SJSA1 (cell line): ENCODE results near the gene PIK3CB. TPM values are rescaled to one million over a fixed set of nuclear protein-coding genes. Genes with fewer than 3 reads are reported as not detected.
"Not testable (repeated sequence)": the region's sequence is repeated elsewhere in the genome, so short reads cannot be mapped to it uniquely, and the experiment has no call there.

Experiments used
- DNase-seq, 2 experiments: peaks; one replicate each; pipeline ENCODE4 v3.0.0-alpha.2; 2015 to 2020; ENCODE audit warnings: low spot score in 2 of 2, low read depth in 1 of 2
- H3K27ac ChIP-seq: fragments of 250-450 bp; sonication (Bioruptor Pico); 2 replicates; pipeline ENCODE4 v1.5.1; 2020; ENCODE audit warnings: mild to moderate bottlenecking, moderate library complexity
- H3K27me3 ChIP-seq: fragments of 250-450 bp; sonication (Bioruptor Pico); replicated peaks from 2 replicates; pipeline ENCODE4 v1.5.1; 2020; ENCODE audit warnings: mild to moderate bottlenecking, moderate library complexity
- H3K36me3 ChIP-seq: fragments of 250-450 bp; sonication (Bioruptor Pico); 2 replicates; pipeline ENCODE4 v1.5.1; 2020; ENCODE audit warnings: mild to moderate bottlenecking
- H3K4me1 ChIP-seq: fragments of 250-450 bp; sonication (Bioruptor Pico); replicated peaks from 2 replicates; pipeline ENCODE4 v1.6.1; 2021; ENCODE audit warnings: mild to moderate bottlenecking
- H3K4me3 ChIP-seq: fragments of 250-450 bp; sonication (Bioruptor Pico); 2 replicates; pipeline ENCODE4 v1.5.1; 2020; ENCODE audit warnings: mild to moderate bottlenecking
- H3K9me3 ChIP-seq: fragments of 250-450 bp; sonication (Bioruptor Pico); replicated peaks from 2 replicates; pipeline ENCODE4 v1.5.1; 2020; ENCODE audit warnings: mild to moderate bottlenecking
- total RNA-seq: library from RNA; depleted of rRNA; stranded (reverse); fragments of >200 nt; shearing (Covaris generic); gene quantifications from 2 replicates; pipeline ENCODE4 v1.2.3, GENCODE V29; 2014

Gene PIK3CB
- total RNA-seq, 1 experiment from 2014 or later, result 7.3 TPM

DNA sequence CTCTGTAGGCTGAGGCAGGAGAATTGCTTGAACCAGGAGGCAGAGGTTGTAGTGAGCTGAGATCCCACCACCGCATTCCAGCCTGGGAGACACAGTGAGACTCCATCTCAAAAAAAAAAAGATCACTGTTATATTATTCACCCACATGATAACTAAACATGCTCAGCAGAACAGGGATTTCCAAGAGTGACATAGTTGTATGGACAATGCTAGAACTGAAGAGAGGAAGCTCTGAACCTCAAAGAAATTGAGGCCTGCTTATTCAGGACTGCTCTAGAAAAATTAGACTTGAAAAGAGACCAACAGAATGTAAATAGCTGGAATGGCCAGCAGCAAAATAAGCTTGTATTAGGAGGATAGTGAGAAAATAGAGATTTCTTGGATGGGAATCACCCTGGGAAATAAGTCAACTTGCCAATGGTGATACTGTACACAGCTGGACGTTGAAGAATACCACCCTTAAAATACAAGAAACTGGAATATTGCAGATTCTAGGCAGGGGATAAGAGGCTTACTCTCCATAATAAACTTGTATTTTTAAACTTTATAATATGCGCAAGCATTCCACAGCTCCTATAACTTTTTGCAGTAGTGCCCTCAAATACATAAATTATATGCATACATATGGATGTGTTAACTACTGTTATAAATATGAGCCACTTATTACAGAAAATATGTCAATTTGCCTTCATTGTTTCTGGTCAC, 28.2 kb downstream of the PIK3CB start:
- Histone ChIP-seq H3K27me3 (no peaks in the 10 kb centered on the region), H3K4me1 (no peaks in the 10 kb centered on the region), H3K36me3 (no peaks in the 10 kb centered on the region), H3K9me3 (no peaks in the 10 kb centered on the region), H3K27ac (no peak overlapping the region), H3K4me3 (no peak overlapping the region)
- no peak for DNase-seq

DNA sequence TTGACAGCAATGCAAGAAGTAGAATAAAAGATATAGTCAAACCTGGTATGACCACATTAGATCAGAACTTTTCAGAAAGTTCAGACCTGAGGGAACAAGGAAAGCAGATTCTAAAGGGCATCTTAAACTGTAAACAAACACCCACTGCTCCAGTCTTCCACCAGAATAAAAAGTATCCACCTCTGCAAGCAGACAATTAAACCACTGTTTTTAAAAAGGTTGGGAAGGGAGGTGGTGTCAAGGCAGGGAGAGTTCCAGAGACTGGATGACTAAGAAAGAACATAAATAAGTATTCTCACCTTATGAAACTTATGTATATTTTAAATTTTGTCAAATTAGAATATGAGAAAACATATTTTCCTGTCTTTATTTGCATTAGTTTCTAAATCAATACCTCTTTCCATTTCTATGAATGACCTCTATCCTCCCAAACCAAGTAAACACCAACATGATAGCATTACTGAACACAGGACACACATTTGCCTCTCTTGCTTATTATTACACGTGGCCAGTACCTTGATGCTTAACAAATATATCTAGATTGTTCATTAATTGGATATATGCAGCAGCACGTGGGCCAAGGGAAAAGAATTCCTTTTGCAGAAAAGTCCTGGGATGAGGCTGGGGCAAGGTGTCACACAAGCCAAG, 31.6 kb downstream of the PIK3CB start:
- H3K27ac ChIP-seq, result no peak overlapping the region
- H3K4me1 ChIP-seq, result no peaks in the 10 kb centered on the region
- no peak for DNase-seq
- H3K9me3 ChIP-seq, result no peaks in the 10 kb centered on the region
- H3K36me3 ChIP-seq, result no peaks in the 10 kb centered on the region
- H3K4me3 ChIP-seq, result no peak overlapping the region
- H3K27me3 ChIP-seq, result no peaks in the 10 kb centered on the region

DNA sequence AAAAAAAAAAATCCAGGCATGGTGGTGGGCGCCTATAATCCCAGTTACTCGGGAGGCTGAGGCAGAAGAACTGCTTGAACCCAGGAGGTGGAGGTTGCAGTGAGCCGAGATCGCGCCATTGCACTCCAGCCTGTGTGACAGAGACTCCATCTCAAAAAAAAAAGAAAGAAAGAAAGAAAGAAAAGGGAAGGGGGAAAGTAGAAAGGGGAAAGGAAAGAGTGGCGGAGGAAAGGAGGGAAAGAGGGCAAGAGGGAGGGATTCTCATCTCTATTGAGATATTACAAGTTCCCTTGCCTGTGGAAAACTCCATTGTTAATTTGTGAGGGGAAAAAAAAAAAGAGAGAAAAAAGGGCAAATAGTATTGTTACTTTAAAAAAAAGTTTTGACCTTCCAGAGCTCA, 32.5 kb downstream of the PIK3CB start:
- not testable (repeated sequence) for H3K27ac ChIP-seq, DNase-seq, H3K36me3 ChIP-seq, H3K9me3 ChIP-seq, H3K4me1 ChIP-seq, H3K4me3 ChIP-seq, H3K27me3 ChIP-seq

DNA sequence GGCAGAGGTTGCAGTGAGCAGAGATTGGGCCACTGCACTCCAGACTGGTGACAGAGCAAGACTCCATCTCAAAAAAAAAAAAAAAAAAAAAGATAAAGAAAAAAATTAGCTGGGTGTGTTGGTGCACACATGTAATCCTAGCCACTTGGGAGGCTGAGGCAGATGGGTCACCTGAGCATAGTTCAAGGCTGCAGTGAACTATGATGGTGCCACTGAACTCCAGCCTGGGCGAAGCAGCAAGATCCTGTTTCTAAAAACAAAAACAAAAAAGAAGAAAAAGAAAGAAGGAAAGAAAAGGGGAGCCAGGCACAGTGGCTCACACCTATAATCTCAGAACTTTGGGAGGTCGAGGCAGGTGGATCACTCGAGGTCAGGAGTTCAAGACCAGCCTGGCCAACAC, 32.9 kb downstream of the PIK3CB start:
- Histone ChIP-seq H3K4me1 (no peaks in the 10 kb centered on the region), H3K27ac (no peak overlapping the region), H3K4me3 (no peak overlapping the region), H3K36me3 (no peaks in the 10 kb centered on the region), H3K27me3 (no peaks in the 10 kb centered on the region), H3K9me3 (no peaks in the 10 kb centered on the region)
- no peak for DNase-seq

DNA sequence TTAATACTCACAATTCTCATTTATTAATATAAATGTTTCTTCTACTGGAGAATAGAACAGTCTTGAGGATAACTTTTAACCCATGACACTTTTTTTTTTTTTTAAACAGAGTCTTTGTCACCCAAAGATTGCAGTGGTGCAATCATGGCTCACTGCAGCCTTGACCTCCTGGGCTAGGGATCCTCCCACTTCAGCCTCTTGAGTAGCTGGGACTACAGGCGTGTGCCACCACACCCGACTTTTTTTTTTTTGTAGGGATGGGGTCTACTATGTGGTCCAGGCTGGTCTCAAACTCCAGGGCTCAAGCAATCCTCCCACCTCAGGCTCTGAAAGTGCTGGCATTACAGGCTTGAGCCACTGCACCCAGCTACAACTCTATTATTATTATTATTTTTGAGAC, 34.5 kb downstream of the PIK3CB start:
- DNase-seq, result no peak
- no peaks in the 10 kb centered on the region for H3K27me3 ChIP-seq
- no peaks in the 10 kb centered on the region for H3K4me1 ChIP-seq
- H3K36me3 ChIP-seq, result no peaks in the 10 kb centered on the region
- H3K27ac ChIP-seq, result no peak overlapping the region
- no peaks in the 10 kb centered on the region for H3K9me3 ChIP-seq
- no peak overlapping the region for H3K4me3 ChIP-seq

DNA sequence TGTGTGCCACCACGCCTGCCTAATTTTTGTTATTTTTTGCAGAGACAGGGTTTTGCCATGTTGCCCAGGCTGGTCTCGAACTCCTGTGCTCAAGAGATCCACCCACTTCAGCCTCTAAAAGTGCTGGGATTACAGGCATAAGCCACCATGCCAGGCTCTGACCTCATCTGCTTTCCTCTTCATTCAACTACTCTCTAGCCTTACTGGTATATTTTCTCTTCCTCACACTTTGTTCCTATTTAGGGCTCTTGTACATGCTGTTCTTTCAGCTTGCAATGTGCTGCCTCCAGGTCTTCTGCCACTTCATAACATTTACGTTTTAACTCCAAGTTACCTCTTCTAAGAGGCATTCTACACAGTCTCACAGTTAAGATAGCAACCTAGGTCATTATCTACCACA, 34.9 kb downstream of the PIK3CB start:
- Histone ChIP-seq H3K4me3 (no peak overlapping the region), H3K9me3 (no peaks in the 10 kb centered on the region), H3K27me3 (no peaks in the 10 kb centered on the region), H3K27ac (no peak overlapping the region), H3K36me3 (no peaks in the 10 kb centered on the region), H3K4me1 (no peaks in the 10 kb centered on the region)
- DNase-seq, result no peak

DNA sequence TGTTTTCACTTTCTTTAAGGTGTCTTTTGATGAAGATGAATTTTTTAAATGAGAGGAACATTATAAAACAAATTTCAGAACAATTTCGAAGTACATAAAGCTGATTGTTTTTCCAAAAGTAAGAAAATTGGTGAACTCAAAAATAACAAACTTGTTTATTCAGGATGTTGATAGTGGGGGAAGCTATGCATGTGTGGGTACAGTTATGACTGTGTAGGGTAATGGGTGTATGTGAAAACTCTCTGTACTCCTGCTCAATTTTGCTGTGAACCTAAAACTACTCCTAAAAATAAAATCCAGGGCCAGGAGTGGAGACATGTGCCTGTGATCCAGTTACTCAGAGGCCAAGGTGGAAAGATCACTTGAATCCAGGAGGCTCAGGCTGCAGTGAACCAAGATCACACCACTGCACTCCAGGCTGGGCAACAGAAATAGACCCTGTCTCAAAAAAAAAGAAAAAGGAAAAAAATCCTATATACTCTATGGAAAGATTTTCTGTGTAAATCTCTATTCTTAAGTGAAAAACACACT, 37.2 kb downstream of the PIK3CB start:
- no peaks in the 10 kb centered on the region for H3K4me1 ChIP-seq
- no peaks in the 10 kb centered on the region; the same call in 1 of the 2 replicates for H3K36me3 ChIP-seq
- no peaks in the 10 kb centered on the region for H3K9me3 ChIP-seq
- no peak for DNase-seq
- H3K27me3 ChIP-seq, result no peaks in the 10 kb centered on the region
- H3K27ac ChIP-seq, result no peak overlapping the region
- H3K4me3 ChIP-seq, result no peak overlapping the region

DNA sequence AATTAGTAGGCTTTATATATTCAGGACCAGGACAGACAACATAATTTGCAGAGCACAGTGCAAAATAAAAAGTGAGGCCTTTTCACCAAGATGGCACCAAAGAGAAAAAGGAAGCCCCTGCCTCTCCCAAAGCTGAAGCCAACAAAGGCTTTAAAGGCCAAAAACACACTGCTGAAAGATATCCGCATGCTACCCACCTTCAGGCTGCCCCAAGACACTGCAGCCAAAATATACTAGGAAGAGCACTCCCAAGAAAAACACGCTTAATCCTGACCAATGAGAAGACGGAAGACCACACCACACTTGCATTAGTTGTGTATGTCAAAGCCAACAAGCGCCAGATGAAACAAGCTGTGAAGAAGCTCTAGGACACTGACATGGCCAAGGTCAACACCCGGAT, 38.0 kb downstream of the PIK3CB start:
- no peak for DNase-seq
- H3K27me3 ChIP-seq, result no peaks in the 10 kb centered on the region
- no peaks in the 10 kb centered on the region for H3K9me3 ChIP-seq
- H3K4me1 ChIP-seq, result no peaks in the 10 kb centered on the region
- H3K27ac ChIP-seq, result no peak overlapping the region
- H3K4me3 ChIP-seq, result no peak overlapping the region
- H3K36me3 ChIP-seq, result no peaks in the 10 kb centered on the region; the same call in 1 of the 2 replicates

DNA sequence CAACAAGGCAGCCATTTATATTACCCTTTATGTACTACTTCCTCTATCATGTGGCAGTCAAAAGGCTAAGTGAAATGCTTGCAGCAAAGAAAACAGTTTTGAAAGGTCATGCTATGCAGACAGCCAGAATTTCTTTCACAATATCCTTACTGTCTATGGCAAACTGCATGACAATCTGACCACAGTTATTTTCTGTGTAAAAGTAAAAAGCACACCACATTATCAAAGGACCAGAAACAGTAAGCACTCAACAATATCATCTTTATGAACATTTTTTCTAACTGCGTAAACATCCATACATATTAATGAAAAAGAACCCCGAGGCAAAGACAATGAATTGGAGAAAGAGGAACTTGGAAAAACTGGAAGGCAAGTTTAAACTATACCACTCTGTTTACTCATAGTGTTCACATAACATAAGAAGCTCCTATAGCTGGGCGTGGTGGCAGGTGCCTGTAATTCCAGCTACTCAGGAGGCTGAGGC, 47.9 kb downstream of the PIK3CB start:
- H3K27ac ChIP-seq, result no peak overlapping the region
- no peak for DNase-seq
- H3K9me3 ChIP-seq, result no peaks in the 10 kb centered on the region
- H3K27me3 ChIP-seq, result no peaks in the 10 kb centered on the region
- no peaks in the 10 kb centered on the region for H3K36me3 ChIP-seq
- no peaks in the 10 kb centered on the region for H3K4me1 ChIP-seq
- H3K4me3 ChIP-seq, result no peak overlapping the region

DNA sequence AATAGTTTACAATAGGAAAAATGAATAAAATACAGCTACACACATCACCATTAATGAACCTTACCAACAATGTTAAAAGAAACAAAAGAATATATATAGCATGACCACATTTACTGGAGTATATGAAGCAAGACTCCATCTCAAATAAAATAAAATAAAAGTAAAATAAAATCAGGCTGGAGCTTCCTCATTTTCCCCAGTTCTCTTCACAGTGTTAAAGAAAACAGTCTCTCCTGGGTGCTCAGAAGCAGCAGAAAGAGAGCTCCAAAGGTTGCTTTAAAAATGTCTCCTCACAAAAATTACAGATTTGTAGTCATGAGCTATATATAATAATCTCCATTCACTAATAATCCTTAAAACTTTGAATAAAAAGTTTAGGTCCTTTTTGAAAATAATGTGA, 48.8 kb downstream of the PIK3CB start:
- Histone ChIP-seq H3K36me3 (no peaks in the 10 kb centered on the region), H3K4me3 (no peak overlapping the region), H3K27ac (no peak overlapping the region), H3K9me3 (no peaks in the 10 kb centered on the region), H3K4me1 (no peaks in the 10 kb centered on the region), H3K27me3 (no peaks in the 10 kb centered on the region)
- no peak for DNase-seq

DNA sequence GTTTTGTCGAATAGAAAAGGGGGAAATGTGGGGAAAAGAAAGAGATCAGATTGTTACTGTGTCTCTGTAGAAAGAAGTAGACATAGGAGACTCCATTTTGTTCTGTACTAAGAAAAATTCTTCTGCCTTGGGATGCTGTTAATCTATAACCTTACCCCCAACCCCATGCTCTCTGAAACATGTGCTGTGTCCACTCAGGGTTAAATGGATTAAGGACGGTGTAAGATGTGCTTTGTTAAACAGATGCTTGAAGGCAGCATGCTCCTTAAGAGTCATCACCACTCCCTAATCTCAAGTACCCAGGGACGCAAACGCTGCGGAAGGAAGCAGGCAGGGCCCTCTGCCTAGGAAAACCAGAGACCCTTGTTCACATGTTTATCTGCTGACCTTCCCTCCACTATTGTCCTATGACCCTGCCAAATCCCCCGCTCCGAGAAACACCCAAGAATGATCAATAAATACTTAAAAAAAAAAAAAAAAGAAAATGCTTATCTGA, 49.3 kb downstream of the PIK3CB start:
- not testable (repeated sequence) for H3K4me1 ChIP-seq, H3K27ac ChIP-seq, H3K27me3 ChIP-seq, H3K9me3 ChIP-seq, DNase-seq, H3K36me3 ChIP-seq, H3K4me3 ChIP-seq

DNA sequence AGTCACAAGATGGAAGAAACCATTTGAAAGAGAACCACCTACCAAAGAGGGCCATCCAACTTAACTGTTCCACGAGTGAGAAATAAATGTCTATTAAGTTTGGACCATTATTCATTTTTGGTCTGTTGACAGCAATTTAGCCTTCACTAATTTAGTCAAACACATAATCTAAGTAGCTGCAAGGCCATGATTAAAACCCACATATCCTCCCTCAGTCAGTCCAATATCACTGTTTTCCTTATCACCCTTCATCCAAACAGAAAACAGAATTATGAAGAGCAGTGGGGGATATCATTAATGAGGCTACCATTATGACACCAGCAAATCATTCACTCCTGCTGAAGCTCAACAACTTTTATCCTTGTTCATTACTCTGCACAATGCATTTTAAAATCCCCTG, 52.0 kb downstream of the PIK3CB start:
- no peak for DNase-seq

DNA sequence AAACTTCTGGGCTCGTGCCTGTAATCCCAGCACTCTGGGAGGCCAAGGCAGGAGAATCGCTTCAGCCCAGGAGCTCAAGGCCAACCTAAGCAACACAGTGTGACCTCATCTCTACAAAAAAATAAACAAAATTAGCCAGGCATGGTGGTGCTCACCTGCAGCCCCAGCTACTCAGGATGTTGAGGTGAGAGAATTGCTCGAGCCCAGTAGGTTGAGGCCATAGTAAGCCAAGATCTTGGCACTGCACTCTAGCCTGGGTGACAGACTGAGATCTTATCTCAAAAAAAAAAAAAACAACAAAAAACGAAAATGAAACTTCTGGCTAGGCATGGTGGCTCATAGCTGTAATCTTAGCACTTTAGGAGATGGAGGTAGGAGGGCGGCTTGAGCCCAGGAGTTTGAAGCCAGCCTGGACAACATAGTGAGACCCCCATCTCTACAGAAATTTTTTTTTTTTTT, 53.7 kb downstream of the PIK3CB start:
- DNase-seq, result no peak
- no peaks in the 10 kb centered on the region for H3K36me3 ChIP-seq
- no peaks in the 10 kb centered on the region for H3K9me3 ChIP-seq
- no peaks in the 10 kb centered on the region for H3K27me3 ChIP-seq
- no peak overlapping the region for H3K27ac ChIP-seq
- H3K4me3 ChIP-seq, result no peak overlapping the region
- H3K4me1 ChIP-seq, result 0 out of 2 replicates have a peak, but pooled peaks cover 5% of the 10 kb centered on the region

More for the DNA sequence above, 52.0 kb downstream of the PIK3CB start:
- Histone ChIP-seq H3K4me3 (no peak overlapping the region), H3K4me1 (no peaks in the 10 kb centered on the region), H3K9me3 (no peaks in the 10 kb centered on the region), H3K36me3 (no peaks in the 10 kb centered on the region), H3K27ac (no peak overlapping the region), H3K27me3 (no peaks in the 10 kb centered on the region)

DNA sequence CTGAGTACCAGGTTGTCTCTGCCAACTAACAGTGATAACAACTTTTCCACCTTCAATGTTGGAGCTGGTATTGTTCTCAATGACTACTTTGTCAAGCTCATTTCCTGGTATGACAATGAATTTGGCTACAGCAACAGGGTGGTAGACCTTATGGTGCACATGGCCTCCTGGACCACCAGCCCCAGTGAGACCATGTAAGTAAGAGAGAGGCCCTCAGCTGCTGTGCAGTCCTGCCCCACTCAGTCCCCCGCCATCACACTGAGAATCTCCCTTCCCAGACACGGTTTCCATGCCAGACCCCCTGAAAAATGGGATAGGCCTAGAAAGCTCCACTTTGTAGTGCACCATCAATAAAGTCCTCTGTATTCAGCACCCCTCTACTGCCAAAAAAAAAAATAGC, 56.1 kb downstream of the PIK3CB start:
- H3K36me3 ChIP-seq, result no peaks in the 10 kb centered on the region
- no peaks in the 10 kb centered on the region for H3K9me3 ChIP-seq
- H3K27ac ChIP-seq, result no peak overlapping the region
- H3K27me3 ChIP-seq, result no peaks in the 10 kb centered on the region
- no peak overlapping the region for H3K4me3 ChIP-seq
- DNase-seq, result no peak
- peaks cover 24% of the 10 kb centered on the region for H3K4me1 ChIP-seq
